HG03159 (cell line): ENCODE measurements around the gene TREH.

Source experiments
- ATAC-seq: cut with Tn5 transposase; IDR thresholded peaks from one replicate; pipeline ENCODE4 v1.9.1; 2021; ENCODE audit warnings: mild to moderate bottlenecking, moderate library complexity; ENCODE audit not compliant: unreplicated experiment

The TREH gene

DNA sequence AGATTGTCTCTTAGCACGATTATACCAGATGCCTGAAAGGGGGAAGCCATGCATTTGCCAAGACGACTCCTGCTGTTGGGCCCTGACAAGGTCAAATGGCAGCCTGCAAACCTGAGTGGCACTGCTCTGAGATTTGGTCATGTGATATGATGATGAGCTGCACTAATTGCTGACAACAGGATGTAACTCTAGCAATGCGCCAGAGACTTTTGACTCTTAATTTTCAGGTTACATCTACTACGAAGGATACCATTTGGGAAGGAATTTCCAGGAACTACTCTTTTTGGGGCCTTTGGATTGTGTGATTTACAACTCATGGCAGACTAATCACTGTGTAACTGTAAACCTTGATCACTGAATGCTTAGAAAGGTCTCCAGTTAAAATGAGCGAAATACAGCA lies 13.1 kb downstream of the TREH start:
- ATAC-seq, result no peak

DNA sequence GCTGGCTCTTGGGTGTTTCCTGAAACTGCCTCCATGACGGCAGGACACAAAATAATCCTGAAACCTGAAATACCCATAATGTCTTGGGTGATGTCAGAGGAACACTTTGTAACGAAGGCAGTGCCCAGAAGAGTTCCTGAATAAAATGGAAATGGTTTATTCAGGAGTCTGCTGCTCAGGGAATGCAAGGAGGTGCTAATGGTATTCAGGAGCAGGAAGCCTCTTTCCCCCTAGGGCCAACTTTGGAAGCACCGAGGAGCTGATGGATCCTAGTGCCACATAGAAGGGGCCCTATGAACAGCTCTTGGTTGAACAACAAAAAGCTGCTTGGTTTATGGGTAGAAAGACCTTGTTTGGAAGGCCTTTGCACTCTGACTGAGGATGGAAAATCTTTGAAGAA lies 15.5 kb downstream of the TREH start:
- no peak for ATAC-seq

DNA sequence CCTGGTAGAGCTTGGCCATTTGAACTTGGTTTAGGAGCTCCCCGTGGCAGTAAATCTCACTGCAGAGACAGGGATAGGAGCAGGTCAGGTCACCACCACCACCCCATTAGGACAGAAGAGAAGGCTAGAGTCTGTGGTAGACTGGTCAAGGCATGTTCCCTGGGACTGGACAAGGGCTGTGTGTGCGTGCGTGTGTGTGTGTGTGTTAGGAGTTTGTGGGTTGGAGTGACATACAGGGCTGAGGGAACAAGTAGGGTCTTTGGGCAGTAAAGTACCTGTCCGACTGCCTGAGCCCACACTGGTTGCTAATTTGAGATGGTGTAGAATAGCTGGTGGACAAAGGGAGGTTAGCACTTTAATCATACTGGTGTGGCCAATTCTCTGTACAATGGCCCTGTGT lies 16.1 kb downstream of the TREH start:
- no peak for ATAC-seq

DNA sequence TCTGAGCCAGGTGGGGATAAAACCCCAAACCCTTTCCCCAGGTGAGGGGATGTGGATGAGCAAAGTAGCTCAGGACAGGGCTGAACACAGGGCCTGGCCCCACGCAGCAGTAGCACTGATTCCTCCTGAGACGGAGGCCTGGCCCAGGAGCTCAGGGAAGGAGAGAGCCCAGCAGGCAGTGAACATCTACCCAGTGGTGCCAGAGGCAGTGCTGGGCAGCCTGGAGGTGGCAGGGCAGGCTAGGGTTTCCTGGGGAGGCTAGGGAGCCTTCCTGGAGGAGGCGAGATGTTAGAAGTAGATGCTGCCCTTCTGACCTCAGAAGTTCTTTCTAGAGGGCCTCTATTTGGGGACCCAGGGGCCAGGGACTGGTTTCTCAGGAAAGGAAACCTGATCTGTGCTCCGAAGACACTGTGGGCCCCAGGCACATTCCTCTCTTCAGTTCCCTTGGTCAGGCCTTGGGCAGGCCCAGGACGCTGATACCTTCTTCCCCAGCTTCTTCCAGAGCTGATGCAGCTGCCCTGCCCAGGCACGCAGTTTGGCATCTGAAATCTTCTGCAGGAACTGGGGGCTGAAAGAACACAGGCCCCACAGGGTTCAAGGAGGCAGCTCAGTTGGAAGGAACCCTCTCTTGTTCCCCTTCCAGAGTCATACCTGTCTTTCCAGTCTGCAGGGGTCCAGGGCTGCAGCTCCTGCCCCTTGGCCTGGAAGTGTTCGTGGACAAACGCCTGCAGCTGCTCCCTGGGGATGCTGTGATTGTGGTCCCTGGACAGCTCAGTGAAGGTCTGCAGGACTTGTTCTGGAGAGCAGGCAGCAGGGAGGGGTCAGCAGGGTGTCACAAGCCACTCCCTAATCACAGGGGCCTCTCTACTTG lies 16.8 kb downstream of the TREH start:
- ATAC-seq, result no peak

DNA sequence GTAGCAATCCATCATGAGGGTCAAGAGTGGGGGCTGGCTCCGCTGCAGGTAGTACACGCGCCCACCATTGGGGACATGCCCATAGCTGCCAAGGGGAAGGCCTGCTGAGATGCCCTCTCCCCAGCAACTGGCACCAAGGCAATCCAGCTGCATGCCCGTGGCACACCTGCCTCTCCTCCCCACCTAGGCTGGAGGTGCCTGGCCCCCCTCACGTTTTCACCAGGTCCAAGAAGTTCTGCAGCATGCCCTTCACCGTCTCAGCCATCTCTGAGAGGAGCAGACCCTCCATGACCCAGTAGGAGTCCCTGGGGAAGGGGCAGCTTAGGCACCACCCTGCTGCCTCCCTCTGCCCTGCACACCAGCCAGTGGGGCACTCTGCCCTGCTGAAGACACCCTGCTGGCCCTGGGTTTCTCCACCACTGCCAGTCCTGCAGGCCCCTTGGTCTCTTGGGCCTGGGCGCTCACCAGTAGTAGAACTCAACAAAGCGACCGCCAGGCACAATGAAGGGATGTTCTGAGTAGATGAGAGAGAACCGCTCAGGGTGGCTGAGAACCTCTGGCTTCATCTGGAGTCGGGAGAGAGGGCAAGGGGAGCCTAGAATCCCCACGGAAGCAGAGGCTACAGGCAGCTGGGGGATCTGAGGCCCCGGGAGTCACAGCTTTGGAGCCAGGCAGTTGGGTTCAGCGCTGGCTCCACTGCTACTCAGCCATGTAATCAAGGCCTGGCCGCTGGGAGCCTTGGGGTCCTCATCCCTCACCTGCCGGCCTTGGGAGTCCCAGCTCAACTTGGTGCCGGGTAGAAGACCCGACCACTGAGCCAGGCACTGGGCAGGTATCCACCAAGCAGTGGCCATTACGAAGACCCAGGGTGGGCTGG lies 17.8 kb downstream of the TREH start:
- ATAC-seq, result no peak

DNA sequence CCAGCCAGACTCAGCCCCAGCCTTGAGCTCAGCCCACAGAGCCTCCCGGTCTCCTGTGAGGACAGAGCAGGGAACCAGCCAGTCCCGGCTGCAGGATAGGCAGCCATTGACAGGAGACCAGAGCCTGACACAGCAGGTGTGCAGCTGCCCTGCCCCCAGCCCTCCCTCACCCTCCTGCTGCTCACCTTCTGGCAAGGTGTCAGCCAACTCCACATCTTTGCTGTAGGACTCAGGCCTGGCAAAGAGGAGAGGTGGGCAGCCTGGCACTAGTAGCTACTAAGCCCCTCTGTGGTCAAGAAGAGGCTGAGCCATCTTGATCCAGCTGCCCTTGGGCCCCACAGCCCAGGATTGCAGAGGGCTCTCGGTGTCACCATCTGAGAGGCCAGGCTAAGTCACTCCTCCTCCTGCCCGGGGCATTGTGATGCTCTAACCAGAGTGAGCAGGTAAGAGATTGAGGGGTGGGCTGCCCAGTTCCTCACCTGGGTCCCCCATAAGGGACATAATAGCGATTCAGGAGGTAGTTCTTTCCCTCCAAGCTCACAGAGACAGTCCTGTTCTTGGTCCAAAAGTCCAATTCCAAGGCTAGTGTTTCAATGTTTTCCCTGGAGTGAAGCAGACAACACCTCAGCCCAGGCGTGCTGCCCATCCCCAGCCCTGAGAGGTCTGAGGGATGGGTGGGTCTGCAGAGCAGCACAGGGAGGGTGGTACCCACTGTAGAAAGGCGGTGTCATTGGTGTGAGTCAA lies 18.6 kb downstream of the TREH start:
- no peak for ATAC-seq

DNA sequence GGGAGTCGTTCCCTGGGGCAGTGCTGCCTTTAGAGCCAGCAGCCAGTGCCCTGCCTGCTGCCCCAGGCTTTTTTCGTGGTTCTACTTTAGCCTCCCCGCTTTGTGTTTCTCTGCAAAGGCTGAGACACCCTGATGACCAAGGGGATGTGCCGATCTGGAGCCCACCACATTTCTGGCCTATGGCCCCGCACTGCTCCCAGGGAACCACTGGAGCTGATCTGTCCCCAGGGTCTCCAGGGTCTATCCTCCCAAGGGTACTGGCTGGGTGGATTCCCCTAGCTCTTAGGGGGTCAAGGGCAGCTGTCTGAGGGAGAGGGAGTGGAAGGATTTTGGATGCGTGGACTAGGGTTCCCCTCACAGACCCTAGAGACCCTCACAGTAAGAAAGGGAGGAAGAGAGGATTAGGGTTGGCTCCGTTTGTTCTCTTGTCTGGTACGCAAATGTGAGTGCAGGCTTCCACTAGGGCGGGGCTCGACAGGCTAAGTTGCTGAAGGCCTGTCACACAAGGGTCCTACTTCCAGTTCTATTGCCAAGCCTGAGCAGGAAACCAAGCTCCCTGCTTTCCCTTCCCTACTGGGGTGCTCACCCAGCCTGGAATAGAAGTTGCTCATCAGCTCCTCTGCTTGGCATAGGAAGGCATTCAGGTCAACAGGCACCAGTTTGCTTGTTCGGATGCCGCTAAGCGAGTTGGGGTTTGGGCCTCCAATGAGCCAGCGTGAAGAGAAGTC lies 19.3 kb downstream of the TREH start:
- no peak for ATAC-seq

DNA sequence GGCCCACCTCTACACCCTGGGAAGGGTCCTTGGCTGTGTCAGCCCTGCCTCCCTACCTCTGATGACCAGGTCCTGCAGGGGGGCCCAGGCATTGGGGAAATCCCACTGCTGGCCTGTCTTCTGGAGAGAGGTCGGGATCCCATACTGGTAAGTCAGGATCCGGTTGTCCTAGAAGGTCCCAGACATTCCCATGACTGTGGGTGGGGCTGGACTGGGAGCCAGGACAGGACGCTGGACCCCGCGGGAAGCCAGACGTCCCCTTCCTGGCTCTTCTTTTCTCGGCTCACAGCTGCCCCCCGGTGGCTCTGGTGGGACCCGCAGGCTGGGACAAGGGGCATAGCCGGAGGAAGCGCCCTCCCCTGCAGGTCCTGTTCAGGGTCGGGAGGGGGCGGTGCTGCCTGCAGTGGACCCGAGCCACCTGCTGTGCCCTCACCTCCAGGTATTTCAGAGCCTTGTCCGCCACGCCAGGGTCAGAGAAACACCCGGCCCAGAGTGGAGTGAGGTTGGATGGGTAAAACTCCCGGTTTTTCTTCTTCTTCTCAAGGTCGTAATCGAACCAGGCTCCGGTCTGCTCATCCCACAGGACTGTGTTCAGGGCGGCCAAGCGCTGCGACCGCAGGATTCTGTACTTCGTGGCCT lies 20.0 kb downstream of the TREH start:
- ATAC-seq, result peak; percentile 92

DNA sequence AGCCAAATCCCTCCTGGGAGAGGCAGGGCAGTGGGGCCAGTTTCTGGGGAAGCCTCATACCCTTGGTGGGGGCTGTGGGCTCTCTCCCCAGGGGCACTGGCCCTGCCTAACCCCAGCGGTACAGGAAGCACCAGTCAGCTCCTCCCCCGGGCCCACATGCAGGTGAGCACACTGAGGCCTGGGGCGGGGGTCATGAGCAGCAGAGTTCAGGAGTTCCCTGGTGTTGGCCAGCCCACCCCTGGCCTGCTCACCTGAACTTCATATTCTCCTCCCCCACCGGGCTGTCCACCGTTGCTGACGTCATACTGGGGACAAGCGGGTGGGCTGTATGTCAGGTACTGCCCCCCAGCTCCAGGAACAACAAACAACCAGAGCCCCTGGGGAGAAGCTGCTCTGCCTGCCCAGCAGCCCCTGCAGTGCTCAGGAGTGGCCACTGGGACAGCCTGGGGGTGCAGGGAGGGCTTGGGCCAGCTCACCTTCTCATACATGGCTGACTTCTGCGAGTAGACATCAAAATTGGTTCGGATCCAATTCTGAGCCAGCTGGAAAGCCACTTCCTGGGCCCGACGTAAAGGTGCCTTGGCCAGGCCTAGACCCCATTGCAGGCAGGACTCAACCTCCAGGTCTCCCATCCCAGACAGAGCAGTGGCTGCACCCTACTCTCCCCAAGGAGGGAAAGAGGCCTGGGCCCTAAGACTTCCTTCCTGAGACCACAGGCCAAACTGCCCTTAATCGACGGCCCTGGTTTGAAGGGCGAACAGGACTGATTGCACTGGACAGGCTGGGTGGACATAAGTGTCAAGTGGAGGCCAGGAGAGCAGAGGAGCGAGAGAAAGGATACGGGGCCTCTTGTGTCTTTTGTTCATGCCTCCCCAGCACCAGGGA lies 20.8 kb downstream of the TREH start:
- no peak for ATAC-seq

DNA sequence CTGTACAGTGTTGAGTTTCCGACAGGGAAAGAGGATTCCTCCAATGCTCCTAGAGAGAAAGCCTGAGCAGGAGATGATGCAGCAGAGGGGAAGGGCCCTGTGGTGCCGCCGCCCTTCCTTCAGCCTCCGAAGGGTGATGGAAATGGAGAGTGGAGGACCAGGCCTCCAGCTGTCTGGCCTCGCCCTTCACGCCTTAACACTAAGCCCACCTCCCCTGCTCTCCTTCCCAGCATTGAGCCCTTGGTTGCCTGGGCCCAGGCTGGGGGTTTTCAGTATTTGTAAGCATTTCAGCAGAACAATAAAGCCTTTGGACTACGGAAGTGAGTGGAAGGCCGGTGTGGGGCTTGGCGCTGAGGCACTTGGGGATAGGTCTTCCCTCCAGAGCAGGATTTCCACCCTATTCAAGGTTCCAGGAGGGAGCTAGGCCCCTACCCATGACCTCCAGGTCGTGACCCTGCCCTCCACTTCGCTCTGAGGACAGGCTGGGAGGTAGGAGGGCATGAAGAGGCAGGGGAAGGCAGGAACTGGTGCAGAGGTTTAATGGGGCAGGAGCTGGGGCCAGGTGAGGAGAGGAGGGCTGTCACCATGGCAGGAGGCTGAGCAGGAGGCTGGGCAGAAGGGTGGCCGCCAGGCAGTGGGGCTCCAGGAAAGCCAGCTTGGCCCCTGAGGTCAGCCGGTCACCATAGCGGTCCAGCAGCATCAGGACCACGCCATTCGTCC lies 21.6 kb downstream of the TREH start:
- no peak for ATAC-seq

DNA sequence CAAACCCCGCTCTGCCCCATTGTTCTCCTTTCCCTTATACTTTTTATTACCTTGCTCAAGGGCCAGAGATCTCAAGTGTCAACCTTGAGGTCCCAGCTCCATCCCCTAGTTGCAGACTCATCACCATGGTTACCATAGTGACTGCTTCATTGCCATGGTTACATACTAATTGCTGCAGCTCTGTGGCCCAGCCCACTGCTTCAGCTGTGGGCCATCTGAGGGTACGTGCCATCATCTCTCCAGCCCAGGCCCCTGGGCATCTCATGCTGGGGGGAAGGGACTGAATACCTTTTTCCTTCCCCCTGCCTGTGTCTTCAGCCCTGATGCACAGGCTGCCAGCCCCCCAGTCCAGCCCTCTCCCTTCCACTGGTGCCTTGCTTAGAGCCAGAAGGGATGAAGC lies 22.2 kb downstream of the TREH start:
- ATAC-seq, result no peak

DNA sequence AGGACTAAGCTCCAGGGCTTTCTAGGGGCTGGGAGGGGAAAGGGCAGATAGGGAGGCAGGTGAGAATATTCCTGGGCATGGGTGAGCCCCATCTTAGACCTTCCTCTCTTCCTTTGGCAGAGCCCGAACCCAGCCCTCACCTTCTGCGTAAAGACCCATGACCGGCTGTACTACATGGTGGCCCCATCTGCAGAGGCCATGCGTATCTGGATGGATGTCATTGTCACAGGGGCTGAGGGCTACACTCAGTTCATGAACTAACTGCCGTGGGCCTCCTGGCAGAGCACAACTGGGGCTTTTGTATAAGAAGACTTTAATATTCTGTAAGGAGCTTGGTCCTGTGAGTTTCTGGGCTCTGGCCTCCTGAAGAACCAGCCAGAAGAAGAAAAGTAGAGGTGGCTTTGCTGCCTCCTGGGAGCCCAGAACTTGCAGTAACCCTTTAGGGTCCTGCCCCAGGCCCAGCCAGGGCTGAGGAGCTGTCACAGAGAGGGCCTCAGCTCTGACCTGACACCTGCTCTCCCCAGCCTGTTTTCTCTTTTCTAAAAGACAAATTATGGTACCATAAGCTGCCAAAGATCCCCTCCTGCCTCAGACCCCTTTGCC lies 22.8 kb downstream of the TREH start:
- no peak for ATAC-seq

DNA sequence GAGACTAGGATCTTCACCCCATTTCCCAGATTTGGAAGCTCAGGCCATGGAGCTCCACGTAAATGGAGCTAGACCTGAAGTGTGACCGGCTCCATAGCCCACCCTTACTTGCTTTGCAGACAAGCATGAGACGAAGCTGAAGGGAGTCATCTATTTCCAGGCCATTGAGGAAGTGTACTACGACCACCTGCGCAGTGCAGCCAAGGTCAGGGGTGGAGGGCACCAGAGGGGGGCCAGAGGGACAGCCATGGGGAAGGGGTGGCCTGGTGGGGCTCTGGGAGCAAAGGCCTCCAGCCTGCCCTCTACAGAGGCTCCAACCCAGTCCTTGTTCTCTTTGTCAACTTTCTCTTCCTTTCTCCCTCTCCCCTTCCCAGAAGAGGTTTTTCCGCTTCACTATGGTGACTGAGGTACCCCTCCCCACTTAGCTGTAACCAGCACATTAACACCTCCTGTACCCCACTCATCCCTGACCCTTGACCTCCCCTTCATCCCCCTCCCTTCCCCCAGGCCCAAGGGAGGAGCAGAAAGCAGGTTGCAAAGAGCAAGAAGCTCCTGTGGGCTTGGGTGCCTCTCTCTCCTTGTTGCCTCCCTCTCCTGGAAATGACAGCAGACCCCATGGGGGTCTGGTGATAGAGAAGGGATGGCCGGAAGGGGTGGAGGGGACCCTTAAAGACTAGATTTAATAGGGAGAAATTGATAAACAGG lies 23.8 kb downstream of the TREH start:
- ATAC-seq, result no peak

DNA sequence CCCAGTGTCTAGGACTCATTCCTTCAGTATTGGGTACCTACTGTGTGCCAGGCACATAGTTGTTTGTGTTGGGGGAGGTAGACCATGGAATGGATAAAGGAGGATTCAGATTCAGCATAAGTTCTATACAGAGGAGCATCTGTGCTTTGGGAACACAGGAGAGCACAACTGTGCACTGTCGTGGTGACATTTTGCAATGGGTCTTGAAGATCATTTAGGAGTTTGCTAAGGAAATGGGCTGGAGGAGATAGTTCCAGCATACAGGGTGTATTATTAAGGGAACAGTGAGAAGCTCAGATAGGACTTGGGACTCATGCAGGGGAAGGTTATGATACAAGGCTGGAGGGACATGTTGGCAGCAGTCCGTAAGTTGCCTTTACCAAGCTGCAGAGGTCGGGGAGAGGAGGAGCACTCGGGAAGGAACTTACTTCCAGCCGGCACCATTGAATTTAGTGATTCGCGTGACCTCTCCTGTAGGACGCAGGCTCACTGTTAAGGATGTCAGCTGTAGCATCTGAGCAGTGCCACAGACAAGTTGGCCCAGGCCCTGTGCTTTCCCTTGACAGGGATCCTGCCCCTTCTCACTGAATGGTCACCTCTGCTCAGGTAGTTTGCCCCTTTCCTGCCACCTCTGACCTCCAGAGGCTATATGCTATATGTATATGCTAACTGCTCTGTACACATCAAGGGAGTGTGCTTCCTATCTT lies 25.6 kb downstream of the TREH start:
- ATAC-seq, result no peak

DNA sequence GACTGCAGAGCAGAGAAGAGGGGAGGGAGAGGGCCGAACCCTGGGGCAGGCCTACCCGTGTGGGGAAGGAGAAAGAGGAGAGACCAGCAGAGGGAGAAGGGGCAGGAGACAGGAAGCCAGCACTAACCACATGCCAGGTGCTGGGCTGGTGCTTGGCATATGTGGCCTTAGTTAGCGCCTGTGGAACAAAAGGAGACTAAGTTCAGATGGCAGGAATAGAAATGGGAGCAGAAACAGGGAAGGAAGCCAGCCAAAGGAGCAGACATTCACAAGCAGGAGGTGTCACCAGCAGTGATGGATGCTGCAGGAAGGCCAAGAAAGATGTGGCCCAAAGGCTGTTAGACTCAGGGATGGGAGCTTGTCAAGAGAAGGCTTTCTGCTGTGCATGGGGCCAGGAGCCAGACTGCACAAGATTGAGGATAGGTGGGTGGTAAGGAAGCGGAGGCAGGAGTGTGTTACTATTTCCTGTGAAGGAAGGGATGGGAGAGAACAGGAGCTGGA lies 26.7 kb downstream of the TREH start:
- ATAC-seq, result no peak

DNA sequence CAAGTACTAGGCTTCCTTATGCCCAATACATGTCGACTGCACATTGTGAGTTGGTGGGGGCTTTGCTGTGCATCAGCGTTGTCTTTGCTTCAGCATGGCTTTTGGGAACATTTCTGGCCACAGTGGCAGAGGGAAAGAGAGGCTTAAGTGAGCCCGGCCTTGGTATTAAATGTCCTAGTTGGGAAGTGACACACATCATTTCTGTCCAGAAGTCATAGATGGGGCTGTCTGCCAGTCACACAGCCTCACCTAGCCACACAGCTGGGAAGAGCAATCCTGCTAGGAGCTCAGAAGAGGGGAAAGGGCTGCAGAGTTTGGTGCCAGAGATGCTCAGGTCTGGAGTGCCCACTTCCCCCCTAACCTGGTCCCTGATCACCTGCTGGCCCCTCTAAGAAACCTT lies 27.6 kb downstream of the TREH start:
- ATAC-seq, result no peak

DNA sequence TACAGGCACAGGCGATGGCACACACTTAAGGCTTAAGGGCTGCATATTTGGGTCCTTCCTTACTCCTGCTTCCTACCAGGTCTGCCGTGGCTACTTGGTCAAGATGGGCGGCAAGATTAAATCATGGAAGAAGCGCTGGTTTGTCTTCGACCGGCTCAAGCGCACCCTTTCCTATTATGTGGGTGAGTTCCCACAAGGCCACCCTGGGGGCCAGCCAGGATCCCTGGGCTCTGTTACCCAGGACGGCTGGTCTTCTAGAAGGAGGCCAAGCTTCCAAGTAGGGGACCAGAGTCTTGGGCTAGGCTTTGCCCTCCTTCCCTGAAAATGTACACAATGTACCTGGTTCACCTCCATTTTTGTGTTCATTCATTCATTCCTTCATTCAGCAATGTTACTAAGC lies 29.1 kb downstream of the TREH start:
- ATAC-seq, result no peak
